ENCODE measurements around the gene MED13L.
"Not testable (repeated sequence)": the region's sequence is repeated elsewhere in the genome, so short reads cannot be mapped to it uniquely, and the experiment has no call there.

Gene MED13L

DNA sequence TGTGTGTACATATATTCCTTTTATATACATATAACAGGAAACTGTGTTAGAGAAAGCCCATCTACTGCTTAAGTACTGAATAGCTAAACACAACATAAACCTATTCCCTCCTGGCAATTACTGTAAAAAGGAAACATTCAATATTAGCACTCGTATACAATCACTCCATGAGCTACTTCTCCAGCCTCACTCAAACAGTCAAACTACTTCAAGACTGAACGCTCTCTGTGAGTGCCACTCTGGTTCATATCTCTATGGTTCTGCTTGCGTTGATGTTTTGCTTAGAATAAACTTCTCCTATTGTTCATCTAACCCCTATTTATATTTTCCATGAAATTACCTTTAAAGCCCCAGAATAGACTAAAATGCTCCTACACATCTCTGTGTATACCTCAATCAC, 243.7 kb downstream of the MED13L start:
- H3K4me3 ChIP-seq = no peak overlapping the region
- no peaks in the 10 kb centered on the region for H3K27me3 ChIP-seq
- intact Hi-C loops (cut with DNase I; ENCODE audit: low total_unique reads) = no loop called here
- no peak for DNase-seq
- TF ChIP-seq, protein P1, sequence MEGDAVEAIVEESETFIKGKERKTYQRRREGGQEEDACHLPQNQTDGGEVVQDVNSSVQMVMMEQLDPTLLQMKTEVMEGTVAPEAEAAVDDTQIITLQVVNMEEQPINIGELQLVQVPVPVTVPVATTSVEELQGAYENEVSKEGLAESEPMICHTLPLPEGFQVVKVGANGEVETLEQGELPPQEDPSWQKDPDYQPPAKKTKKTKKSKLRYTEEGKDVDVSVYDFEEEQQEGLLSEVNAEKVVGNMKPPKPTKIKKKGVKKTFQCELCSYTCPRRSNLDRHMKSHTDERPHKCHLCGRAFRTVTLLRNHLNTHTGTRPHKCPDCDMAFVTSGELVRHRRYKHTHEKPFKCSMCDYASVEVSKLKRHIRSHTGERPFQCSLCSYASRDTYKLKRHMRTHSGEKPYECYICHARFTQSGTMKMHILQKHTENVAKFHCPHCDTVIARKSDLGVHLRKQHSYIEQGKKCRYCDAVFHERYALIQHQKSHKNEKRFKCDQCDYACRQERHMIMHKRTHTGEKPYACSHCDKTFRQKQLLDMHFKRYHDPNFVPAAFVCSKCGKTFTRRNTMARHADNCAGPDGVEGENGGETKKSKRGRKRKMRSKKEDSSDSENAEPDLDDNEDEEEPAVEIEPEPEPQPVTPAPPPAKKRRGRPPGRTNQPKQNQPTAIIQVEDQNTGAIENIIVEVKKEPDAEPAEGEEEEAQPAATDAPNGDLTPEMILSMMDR (IDR thresholded peaks at IDR 0.05) = no peak
- H3K27ac ChIP-seq = no peak overlapping the region
- no peaks in the 10 kb centered on the region for H3K36me3 ChIP-seq
- peaks cover 0 to 5% (median 0%) of the 10 kb centered on the region in 3 donors for H3K9me3 ChIP-seq
- peaks cover 0 to 7% (median 0%) of the 10 kb centered on the region in 4 donors for H3K4me1 ChIP-seq

DNA sequence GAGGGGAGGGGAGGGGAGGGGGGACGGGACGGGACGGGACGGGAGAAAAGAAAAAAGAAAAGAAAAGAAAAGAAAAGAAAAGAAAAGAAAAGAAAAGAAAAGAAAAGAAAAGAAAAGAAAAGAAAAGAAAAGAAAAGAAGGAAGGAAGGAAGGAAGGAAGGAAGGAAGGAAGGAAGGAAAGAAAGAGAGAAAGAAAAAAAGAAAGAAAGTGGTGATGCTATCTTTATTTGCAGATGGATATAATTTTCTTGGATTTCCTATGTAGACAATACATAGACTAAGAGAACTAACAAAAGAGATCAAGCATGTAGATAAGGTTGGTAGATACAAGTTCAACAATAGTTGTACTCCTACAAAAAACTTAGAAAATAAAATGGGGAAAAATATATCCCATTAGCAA, 245.9 kb downstream of the MED13L start:
- DNase-seq; H3K4me3 ChIP-seq; intact Hi-C loops (cut with DNase I; ENCODE audit: low total_unique reads); H3K4me1 ChIP-seq; H3K27ac ChIP-seq; H3K9me3 ChIP-seq; H3K27me3 ChIP-seq; H3K36me3 ChIP-seq: not testable (repeated sequence)

DNA sequence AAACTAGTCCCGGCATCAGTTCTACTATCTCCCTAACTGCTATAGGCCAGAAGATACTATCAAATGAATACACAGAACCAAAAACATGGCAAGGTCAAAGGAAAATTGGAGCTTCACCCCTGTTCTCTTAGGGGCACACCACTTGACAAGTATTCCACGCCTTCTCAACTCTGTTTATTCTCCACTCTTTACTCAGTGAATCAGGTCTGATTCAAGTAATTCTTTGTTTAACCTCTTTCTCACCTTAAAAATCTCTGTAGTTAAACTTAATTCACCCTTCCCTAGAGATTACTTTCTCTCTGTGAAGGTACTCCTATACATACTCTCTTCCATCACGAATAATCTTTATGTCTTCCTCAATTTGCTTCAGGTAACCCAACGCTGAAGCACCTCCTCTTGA, 248.9 kb downstream of the MED13L start:
- Histone ChIP-seq H3K4me1 (peaks cover 0 to 27% (median 0%) of the 10 kb centered on the region in 4 donors), H3K36me3 (no peaks in the 10 kb centered on the region), H3K9me3 (peaks cover 0 to 5% (median 0%) of the 10 kb centered on the region in 3 donors), H3K27me3 (no peaks in the 10 kb centered on the region), H3K4me3 (no peak overlapping the region), H3K27ac (no peak overlapping the region)
- TF ChIP-seq, protein P1 (IDR thresholded peaks at IDR 0.05) = no peak
- intact Hi-C loops (cut with DNase I; ENCODE audit: low total_unique reads) = no loop called here
- no peak for DNase-seq

DNA sequence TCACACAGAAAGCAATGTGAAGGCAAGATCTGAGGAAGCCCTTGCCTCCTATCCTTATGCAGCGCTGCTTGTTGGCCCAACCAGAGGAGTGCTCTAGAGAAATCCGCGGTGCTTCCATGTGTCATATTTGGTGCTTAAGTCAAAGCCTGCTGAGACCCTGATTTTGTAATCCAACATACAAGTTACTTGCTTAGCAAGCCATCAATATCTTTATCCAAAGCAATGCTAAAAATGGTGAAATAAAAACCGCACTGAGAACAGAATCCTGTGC, 250.0 kb downstream of the MED13L start:
- TF ChIP-seq, protein P1 (IDR thresholded peaks at IDR 0.05) = no peak
- no peaks in the 10 kb centered on the region for H3K36me3 ChIP-seq
- intact Hi-C loops (cut with DNase I; ENCODE audit: low total_unique reads) = no loop called here
- no peaks in the 10 kb centered on the region for H3K27me3 ChIP-seq
- H3K9me3 ChIP-seq = peaks cover 0 to 5% (median 0%) of the 10 kb centered on the region in 3 donors
- H3K4me3 ChIP-seq = no peak overlapping the region
- DNase-seq = no peak
- no peak overlapping the region for H3K27ac ChIP-seq
- peaks cover 0 to 38% (median 0%) of the 10 kb centered on the region in 4 donors for H3K4me1 ChIP-seq

DNA sequence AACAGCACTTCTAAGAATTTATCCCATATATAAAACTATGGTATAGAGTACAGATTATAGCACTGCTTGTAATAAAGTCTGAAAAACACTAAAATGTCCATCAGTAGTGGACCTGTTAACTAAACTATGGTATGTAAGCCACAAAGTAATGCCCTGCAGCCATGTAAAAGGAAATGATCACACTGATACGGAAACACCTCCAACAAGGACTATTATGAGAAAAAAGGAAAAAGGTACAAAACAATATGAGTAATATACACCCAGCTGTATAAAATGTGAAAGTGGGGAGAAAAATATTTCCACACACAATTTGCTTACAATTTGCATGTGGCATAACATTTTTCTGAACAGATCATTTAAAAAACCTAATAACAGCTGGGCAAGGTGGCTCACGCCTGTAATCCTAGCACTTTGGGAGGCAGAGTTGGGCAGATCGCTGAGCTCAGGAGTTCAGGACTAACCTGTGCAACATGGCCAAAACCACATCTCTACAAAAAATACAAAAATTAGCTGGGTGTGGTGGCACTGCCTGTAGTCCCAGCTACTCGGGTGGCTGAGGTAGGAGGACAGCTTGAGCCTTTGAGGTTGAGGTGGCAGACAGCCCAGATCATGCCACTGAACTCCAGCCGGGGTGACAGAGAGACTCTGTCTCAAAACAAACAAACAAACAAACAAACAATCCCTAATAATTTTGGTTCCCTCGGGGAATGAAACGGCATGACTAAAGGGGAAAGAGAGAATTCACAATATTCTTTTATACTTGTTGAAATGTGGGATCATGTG, 250.5 kb downstream of the MED13L start:
- Histone ChIP-seq H3K9me3 (peaks cover 0 to 5% (median 0%) of the 10 kb centered on the region in 3 donors), H3K36me3 (peaks cover 0 to 4% (median 0%) of the 10 kb centered on the region in 3 donors), H3K27me3 (no peaks in the 10 kb centered on the region), H3K27ac (no peak overlapping the region), H3K4me1 (peaks cover 0 to 38% (median 0%) of the 10 kb centered on the region in 4 donors), H3K4me3 (no peak overlapping the region)
- intact Hi-C loops (cut with DNase I; ENCODE audit: low total_unique reads) = no loop called here
- TF ChIP-seq, protein P1 (IDR thresholded peaks at IDR 0.05) = no peak
- DNase-seq = no peak

DNA sequence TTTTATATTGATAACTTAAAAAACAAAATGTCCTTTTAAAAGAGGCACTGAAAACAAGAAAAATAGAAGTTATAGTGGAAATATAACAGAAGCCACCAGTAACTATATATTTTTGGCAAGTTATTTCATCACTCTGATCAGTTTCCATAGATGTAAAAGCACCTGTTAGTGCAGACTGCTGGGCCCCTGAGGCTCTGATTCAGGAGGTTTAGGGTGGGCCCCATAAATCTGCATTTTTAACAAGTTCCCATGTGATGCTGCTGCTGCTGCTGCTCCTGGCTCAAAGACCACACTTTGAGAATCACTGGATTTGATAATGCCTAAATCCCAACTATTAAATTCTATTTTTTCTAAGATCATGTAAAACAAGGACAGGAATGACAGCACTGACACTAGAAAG, 251.1 kb downstream of the MED13L start:
- no peak overlapping the region for H3K4me3 ChIP-seq
- peaks cover 0 to 38% (median 0%) of the 10 kb centered on the region in 4 donors for H3K4me1 ChIP-seq
- intact Hi-C loops (cut with DNase I; ENCODE audit: low total_unique reads) = no loop called here
- H3K27me3 ChIP-seq = no peaks in the 10 kb centered on the region
- TF ChIP-seq, protein P1 (IDR thresholded peaks at IDR 0.05) = no peak
- H3K9me3 ChIP-seq = peaks cover 0 to 5% (median 0%) of the 10 kb centered on the region in 3 donors
- DNase-seq = no peak
- H3K36me3 ChIP-seq = peaks cover 0 to 4% (median 0%) of the 10 kb centered on the region in 3 donors
- no peak overlapping the region for H3K27ac ChIP-seq

Data from tibial artery (tissue), 4 donors.